Ishikawa (cell line): ENCODE data around the gene KLHL3.

ENCODE experiments used
- CEBPB ChIP-seq: IDR thresholded peaks from 2 replicates; pipeline ENCODE4 v1.6.1; 2012
- CREB1 ChIP-seq: IDR thresholded peaks from 2 replicates; pipeline ENCODE4 v1.6.1; 2012; ENCODE audit warnings: low read depth
- EGR1 ChIP-seq: IDR thresholded peaks from 2 replicates; pipeline ENCODE4 v1.6.1; 2012
- EP300 ChIP-seq: IDR thresholded peaks from 2 replicates; pipeline ENCODE4 v1.6.1; 2012; ENCODE audit warnings: borderline replicate concordance
- FOXM1 ChIP-seq: IDR thresholded peaks from 2 replicates; pipeline ENCODE4 v1.6.1; 2012; ENCODE audit warnings: low read depth, borderline replicate concordance
- NFIC ChIP-seq: IDR thresholded peaks from 2 replicates; pipeline ENCODE4 v1.6.1; 2012
- RAD21 ChIP-seq: IDR thresholded peaks from 2 replicates; pipeline ENCODE4 v1.6.1; 2012; ENCODE audit warnings: low read depth
- TAF1 ChIP-seq: IDR thresholded peaks from 2 replicates; pipeline ENCODE4 v1.6.1; 2012; ENCODE audit warnings: low read depth, mild to moderate bottlenecking
- TCF12 ChIP-seq: IDR thresholded peaks from 2 replicates; pipeline ENCODE4 v1.6.1; 2012; ENCODE audit warnings: low read depth
- TEAD4 ChIP-seq: IDR thresholded peaks from 2 replicates; pipeline ENCODE4 v1.6.1; 2012
- YY1 ChIP-seq: IDR thresholded peaks from 2 replicates; pipeline ENCODE4 v1.6.1; 2012; ENCODE audit warnings: low read depth
- ZBTB7A ChIP-seq: IDR thresholded peaks from 2 replicates; pipeline ENCODE4 v1.6.1; 2012; ENCODE audit warnings: low read depth
- TF ChIP-seq, protein P1 (sequence below): IDR thresholded peaks from 2 replicates; pipeline ENCODE4 v1.6.1; 2012
- TF ChIP-seq, protein P2 (sequence below): IDR thresholded peaks from 2 replicates; pipeline ENCODE4 v1.6.1; 2012
- TF ChIP-seq, protein P3 (sequence below): IDR thresholded peaks from 2 replicates; pipeline ENCODE4 v1.6.1; 2012; ENCODE audit warnings: low read depth, mild to moderate bottlenecking

KLHL3 gene

DNA sequence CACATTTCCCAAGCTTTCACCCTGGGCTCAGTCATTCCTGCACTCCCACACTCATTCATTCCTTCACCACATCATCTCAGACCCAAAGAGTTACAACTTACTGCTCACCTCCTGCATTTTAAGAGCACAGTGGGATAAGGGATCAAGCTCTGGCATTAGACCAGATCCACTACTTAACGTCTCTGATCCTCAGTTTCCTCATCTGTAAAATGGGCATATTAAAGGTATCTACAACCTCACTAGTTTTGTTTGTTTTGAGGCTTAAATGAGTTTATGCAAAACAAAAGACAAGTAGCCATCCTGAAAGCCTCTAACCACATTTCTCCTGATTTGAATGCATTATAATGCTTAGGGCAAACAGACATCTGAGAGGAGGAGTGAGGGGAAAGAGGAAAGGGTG lies 77.6 kb downstream of the KLHL3 start:
- TF ChIP-seq YY1 (no peak), CEBPB (no peak), RAD21 (no peak), ZBTB7A (no peak)
- TF ChIP-seq, protein P1, sequence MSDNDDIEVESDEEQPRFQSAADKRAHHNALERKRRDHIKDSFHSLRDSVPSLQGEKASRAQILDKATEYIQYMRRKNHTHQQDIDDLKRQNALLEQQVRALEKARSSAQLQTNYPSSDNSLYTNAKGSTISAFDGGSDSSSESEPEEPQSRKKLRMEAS, result no peak

DNA sequence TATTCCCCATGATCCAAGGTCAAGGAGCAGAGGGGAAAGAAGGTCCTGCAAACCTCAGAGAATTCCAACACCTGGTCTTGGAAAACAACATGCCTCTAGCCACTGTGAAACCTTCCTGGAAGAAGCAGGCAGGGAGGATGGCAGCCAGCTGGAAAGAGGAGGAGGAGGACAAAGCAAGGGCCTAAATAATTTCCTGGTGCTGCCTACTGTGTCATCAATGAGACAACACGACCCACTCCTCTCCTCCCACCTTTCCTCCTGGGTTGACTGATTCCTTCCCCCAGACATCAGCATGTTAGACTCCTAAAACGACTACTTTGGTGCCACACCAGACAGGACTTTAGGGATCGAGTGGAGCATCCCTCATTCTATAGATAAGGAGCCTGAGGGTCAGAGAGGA lies 78.8 kb downstream of the KLHL3 start:
- TF ChIP-seq, protein P1, result no peak
- no peak for TF ChIP-seq YY1
- no peak for TF ChIP-seq TCF12
- no peak for TF ChIP-seq NFIC
- TF ChIP-seq CREB1, result no peak
- TF ChIP-seq TEAD4, result no peak
- TF ChIP-seq FOXM1, result no peak
- TF ChIP-seq EGR1, result no peak
- no peak for TF ChIP-seq RAD21
- TF ChIP-seq CEBPB, result no peak
- no peak for TF ChIP-seq EP300
- no peak for TF ChIP-seq ZBTB7A
- TF ChIP-seq, protein P2, sequence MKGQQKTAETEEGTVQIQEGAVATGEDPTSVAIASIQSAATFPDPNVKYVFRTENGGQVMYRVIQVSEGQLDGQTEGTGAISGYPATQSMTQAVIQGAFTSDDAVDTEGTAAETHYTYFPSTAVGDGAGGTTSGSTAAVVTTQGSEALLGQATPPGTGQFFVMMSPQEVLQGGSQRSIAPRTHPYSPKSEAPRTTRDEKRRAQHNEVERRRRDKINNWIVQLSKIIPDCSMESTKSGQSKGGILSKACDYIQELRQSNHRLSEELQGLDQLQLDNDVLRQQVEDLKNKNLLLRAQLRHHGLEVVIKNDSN, result no peak
- TF ChIP-seq TAF1, result no peak
- TF ChIP-seq, protein P3, sequence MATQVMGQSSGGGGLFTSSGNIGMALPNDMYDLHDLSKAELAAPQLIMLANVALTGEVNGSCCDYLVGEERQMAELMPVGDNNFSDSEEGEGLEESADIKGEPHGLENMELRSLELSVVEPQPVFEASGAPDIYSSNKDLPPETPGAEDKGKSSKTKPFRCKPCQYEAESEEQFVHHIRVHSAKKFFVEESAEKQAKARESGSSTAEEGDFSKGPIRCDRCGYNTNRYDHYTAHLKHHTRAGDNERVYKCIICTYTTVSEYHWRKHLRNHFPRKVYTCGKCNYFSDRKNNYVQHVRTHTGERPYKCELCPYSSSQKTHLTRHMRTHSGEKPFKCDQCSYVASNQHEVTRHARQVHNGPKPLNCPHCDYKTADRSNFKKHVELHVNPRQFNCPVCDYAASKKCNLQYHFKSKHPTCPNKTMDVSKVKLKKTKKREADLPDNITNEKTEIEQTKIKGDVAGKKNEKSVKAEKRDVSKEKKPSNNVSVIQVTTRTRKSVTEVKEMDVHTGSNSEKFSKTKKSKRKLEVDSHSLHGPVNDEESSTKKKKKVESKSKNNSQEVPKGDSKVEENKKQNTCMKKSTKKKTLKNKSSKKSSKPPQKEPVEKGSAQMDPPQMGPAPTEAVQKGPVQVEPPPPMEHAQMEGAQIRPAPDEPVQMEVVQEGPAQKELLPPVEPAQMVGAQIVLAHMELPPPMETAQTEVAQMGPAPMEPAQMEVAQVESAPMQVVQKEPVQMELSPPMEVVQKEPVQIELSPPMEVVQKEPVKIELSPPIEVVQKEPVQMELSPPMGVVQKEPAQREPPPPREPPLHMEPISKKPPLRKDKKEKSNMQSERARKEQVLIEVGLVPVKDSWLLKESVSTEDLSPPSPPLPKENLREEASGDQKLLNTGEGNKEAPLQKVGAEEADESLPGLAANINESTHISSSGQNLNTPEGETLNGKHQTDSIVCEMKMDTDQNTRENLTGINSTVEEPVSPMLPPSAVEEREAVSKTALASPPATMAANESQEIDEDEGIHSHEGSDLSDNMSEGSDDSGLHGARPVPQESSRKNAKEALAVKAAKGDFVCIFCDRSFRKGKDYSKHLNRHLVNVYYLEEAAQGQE, result no peak

DNA sequence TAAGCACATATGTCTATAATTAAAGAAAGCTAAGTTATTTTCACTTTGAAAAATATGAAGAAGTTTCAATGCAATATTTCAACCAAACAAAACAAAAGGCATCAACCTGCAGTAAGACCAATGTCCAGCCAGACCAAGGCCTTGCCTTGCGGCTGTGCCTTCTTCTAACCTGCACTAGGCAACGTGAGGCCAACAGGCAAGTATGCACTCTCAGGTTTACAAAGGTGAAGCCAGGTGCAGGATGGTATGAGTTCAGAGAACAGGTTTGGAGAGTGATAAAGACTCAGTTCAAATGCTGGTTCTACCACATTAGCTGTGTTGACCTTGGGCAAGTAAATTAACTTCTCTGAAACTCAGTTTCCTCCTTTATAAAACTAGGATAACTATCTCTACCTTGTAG lies 79.3 kb downstream of the KLHL3 start:
- TF ChIP-seq EGR1 (no peak), CREB1 (no peak), ZBTB7A (no peak), RAD21 (no peak), CEBPB (no peak), FOXM1 (no peak), TCF12 (no peak), TAF1 (no peak), TEAD4 (no peak), NFIC (no peak), YY1 (no peak), EP300 (no peak)
- TF ChIP-seq, protein P3, result no peak
- TF ChIP-seq, protein P2, result no peak
- TF ChIP-seq, protein P1, result no peak

DNA sequence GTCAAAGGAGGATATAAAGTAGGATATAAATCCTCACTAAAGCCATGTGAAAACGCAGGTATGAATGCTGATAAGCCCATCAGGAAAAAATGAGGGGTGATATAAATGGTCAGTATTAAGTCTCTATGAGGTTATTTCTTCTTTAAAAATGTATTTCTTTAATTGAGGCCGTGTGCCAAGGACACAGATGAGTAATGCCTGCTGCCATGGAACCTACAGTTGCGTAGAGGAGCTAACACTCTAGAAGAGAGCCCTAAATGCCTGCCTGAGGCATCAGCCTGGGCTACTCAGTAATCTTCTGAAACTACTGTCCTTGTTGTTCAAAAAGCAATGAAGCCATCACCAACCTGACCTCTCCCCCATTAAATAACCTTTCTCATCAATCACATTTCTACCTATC lies 84.9 kb downstream of the KLHL3 start:
- TF ChIP-seq CEBPB, result no peak
- TF ChIP-seq TCF12, result no peak
- no peak for TF ChIP-seq CREB1
- no peak for TF ChIP-seq RAD21
- no peak for TF ChIP-seq EP300
- TF ChIP-seq TEAD4, result no peak

DNA sequence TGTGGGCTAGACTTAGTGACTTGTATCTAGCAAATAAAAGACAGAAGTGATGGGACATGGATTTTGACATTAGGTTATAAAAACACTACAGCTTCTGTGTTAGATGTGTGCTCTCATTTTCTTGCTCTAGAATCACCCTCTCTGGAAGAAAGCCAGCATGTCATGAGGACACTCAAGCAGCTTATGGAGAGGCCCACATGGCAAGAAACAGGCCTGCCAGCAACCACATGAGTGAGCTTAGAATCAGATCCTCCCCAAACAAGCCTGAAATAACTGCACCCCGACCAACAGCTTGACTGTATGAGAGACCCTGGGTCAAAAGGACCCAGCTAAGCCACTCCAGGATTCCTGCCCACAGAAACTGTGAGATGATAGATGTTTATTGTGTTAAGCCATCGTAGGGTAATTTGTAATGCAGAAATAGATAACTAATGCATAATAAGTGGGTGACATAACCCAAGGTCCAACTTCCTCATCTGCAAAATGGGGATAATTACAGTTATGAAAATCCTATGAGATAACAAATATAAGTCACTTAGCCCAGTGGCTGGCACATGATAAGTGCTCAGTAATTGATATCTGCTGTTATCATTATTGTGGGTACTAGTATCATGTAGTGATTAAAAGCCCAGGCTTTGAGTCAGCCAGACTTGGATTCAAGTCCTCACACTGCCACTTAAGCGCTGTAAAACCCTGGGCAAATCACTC lies 86.5 kb downstream of the KLHL3 start:
- TF ChIP-seq, protein P3, result no peak
- TF ChIP-seq RAD21, result no peak
- TF ChIP-seq FOXM1, result no peak
- TF ChIP-seq NFIC, result no peak
- TF ChIP-seq ZBTB7A, result no peak
- TF ChIP-seq YY1, result no peak
- no peak for TF ChIP-seq TCF12
- TF ChIP-seq TEAD4, result no peak
- TF ChIP-seq, protein P2, result no peak
- no peak for TF ChIP-seq CREB1
- no peak for TF ChIP-seq CEBPB
- no peak for TF ChIP-seq TAF1
- no peak for TF ChIP-seq EGR1
- TF ChIP-seq, protein P1, result no peak
